Measurements from ENCODE around the gene ZNF770.

ZNF770 gene

DNA sequence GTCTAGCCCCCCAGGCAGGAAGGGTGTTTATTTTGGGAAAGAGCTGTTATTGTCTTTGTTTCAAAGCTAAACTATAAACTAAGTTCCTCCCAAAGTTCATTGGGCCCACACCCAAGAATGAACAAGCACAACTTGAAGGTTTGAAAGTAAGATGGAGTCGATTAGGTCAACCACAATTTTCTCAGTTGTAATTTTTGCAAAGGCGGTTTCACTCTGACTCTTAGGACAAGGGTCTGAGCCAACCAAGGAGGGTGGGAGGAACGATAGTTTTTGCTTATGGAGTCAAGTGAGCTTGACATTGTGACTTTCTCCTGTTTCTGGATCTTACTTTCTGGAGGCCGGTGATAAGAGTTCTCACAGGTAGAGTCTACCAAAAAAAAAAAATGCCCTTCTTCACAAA lies 5.8 kb upstream of the ZNF770 start:
- no peak overlapping the region for H3K27ac ChIP-seq
- TF ChIP-seq, protein P1, sequence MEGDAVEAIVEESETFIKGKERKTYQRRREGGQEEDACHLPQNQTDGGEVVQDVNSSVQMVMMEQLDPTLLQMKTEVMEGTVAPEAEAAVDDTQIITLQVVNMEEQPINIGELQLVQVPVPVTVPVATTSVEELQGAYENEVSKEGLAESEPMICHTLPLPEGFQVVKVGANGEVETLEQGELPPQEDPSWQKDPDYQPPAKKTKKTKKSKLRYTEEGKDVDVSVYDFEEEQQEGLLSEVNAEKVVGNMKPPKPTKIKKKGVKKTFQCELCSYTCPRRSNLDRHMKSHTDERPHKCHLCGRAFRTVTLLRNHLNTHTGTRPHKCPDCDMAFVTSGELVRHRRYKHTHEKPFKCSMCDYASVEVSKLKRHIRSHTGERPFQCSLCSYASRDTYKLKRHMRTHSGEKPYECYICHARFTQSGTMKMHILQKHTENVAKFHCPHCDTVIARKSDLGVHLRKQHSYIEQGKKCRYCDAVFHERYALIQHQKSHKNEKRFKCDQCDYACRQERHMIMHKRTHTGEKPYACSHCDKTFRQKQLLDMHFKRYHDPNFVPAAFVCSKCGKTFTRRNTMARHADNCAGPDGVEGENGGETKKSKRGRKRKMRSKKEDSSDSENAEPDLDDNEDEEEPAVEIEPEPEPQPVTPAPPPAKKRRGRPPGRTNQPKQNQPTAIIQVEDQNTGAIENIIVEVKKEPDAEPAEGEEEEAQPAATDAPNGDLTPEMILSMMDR (conservative IDR thresholded peaks at IDR 0.05): no peak
- TF ChIP-seq ZFX (IDR thresholded peaks at IDR 0.05): no peak

DNA sequence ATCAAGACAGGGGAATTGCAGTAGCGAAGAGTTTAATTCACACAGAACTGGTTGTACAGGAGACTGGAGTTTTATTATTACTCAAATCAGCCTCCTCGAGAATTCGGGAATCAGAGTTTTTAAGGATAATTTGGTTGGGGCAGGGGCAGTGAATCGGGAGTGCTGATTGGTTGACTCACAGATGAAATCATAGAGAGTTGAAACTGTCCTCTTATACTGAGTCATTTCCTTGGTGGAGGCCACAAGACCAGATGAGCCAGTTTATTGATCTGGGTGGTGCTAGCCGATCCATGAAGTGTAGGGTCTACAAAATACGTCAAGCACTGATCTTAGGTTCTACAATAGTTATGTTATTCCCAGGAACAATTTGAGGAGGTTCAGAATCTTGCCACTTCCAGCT lies 5.3 kb upstream of the ZNF770 start:
- no peak overlapping the region for H3K27ac ChIP-seq
- TF ChIP-seq ZFX (IDR thresholded peaks at IDR 0.05): no peak
- TF ChIP-seq, protein P1 (conservative IDR thresholded peaks at IDR 0.05): no peak

DNA sequence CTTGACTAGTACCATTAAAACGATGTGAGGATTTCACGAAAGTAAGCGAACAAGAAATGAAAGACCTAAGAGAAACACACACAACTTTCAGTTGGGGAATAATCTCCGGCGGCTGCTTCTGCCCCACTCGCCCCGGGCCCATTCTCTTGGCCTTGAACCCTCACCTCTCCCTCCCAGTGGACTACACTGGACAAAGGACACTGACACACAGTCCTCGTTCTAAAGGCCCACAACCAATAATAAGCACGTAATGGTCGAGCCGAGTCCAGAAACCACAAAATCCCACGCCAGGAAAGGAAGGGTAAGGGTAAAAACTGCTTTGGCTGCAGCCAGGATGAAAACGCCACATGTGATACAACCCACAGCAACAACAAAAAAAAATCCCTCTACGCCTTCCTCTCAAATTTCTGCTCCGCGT lies 469 bp downstream of the ZNF770 start:
- H3K27ac ChIP-seq: peak overlapping the region; percentile 82
- TF ChIP-seq, protein P1 (conservative IDR thresholded peaks at IDR 0.05): no peak
- no peak for TF ChIP-seq ZFX (IDR thresholded peaks at IDR 0.05)

DNA sequence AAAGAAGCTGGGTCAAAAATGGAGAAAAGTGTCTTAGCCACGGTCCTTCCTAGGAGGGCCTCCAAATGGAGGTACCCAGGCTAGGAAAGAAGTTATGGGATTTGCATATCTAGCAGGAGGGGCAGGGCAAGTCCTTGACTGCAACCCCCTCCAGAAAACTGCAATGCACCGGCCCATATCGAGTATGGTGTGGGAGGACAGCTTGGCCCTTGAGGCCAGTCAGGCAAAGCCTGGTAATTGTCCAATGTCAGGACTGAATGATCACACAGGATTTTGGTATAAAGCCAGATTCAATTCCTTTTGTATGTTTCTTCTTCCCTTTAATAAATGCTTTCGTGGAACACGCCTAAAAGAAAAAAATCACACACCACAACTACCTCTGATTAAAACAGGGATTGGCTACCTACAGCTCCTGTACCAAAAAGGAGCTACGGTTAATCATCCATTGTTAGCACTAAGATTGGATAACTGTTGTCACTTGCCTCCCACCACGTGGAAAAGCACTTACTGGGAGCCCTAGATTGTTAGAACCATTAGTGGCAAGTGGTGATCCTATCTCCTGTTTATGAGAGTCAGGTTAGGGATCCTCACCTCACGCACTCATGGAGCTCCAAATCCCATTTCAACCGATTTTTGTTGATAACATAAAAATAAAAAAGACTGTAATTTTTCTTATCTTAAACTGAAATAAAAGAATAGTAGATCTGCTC lies 1.2 kb downstream of the ZNF770 start:
- TF ChIP-seq, protein P1 (conservative IDR thresholded peaks at IDR 0.05): no peak
- no peak for TF ChIP-seq ZFX (IDR thresholded peaks at IDR 0.05)
- H3K27ac ChIP-seq: peak overlapping the region; percentile 82

DNA sequence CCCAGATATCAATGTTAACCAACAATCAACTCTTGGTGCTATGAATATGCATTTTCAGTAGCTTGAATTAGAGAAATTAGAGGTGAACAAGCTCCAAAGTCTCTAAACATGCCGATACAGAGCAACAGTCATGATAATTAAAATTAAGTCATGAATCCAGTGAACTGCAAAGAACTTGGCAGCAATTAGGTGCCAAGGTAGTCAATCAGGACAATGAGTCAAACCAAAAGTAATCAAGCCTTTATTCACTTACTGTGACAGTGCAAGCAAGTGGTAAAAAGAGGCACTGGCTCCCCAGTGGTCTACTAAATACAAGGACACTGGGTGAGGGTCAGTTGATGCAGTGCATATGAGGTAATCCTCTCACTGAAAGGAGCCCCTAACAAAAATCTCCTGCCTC lies 1.8 kb downstream of the ZNF770 start:
- H3K27ac ChIP-seq: peak overlapping the region; percentile 82; the same call in 1 of the 2 replicates
- TF ChIP-seq, protein P1 (conservative IDR thresholded peaks at IDR 0.05): no peak
- TF ChIP-seq ZFX (IDR thresholded peaks at IDR 0.05): no peak

DNA sequence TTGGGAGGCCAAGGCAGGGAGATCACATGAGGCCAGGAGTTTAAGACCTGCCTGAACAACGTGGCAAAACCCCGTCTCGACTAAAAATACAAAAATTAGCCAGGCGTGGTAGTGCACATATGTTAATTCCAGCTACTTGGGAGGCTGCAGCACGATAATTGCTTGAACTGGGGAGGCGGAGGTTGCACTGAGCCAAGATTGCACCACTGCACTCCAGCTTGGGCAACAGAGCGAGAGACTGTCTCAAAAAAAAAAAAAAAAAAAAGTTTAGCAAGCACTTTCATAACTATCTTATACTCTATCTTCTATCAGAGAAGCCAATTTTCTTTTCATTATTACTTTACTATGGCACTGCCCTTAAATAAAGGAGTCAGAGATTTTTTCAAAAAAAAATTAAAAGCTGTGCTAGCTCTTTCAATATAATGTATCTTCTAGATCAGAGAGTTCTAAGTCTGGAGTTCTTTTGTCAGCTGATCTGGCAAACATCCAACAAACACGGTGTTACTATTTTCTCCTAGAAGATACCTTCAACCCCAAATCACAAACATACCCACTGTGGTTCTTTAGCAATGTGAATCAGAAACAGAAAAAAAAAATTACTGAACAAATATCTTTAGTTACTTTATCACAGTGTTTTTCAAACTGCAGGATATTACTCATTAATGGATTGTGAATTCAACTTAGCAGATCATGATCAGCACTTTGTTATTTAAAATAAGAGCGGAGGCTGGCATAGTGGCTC lies 3.0 kb downstream of the ZNF770 start:
- no peak for TF ChIP-seq ZFX (IDR thresholded peaks at IDR 0.05)
- TF ChIP-seq, protein P1 (conservative IDR thresholded peaks at IDR 0.05): no peak
- no peak overlapping the region for H3K27ac ChIP-seq

DNA sequence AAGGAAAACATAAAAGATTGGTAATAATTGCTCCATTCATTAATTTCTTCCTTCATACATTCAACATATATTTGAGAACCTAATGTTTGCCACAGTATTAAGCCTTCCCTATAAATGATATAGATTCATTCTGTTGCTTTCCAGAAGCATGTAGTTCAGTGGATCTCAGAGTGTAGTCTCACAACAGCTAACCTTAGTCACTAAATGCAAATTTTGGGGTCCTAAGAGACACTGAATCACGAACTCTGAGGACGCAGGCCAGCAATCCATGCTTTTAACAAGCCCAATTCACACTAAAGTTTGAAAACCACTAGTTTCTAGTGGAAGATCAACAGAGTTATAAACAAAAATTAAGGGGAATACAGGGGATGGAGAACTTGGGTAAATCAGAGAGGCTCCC lies 11.3 kb downstream of the ZNF770 start:
- no peak for TF ChIP-seq ZFX (IDR thresholded peaks at IDR 0.05)
- TF ChIP-seq, protein P1 (conservative IDR thresholded peaks at IDR 0.05): no peak
- no peak overlapping the region for H3K27ac ChIP-seq
